H1 (cell line): ENCODE data around the gene ZNF397. TPM values are rescaled to one million over a fixed set of nuclear protein-coding genes. Genes with fewer than 3 reads are reported as not detected.

Experiments used
- CTCF ChIA-PET: fragments of 300-600 bp; sonication (Branson Sonifier 250); formaldehyde crosslinking; loops from one replicate; lab custom pipeline; 2021; ENCODE audit not compliant: partially characterized antibody; lab: Charles Lee
- POLR2A ChIA-PET: fragments of 300-600 bp; sonication (Branson Sonifier 250); formaldehyde crosslinking; loops from one replicate; lab custom pipeline; 2021; ENCODE audit warnings: inconsistent platforms; ENCODE audit not compliant: partially characterized antibody; lab: Charles Lee
- DNase-seq, 2 experiments: peaks; one replicate each; pipeline versions ENCODE4 v3.0.0 to v3.0.0-alpha.2; 2010 to 2022; ENCODE audit warnings: low spot score in 2 of 2, low read depth in 1 of 2, mixed read lengths in 1 of 2
- FAIRE-seq: peaks from 2 replicates; lab custom pipeline; 2011; peaks lifted over from hg19 to GRCh38; lab: Jason Lieb, UNC
- H2AFZ ChIP-seq: 2 replicates; pipeline ENCODE4 v1.8.1; 2012; ENCODE audit warnings: low read length, inconsistent platforms
- H2AK5ac ChIP-seq: 2 replicates; pipeline ENCODE4 v1.6.1; 2013; ENCODE audit warnings: low read depth, low read length
- H2BK120ac ChIP-seq: replicated peaks from 2 replicates; pipeline ENCODE3; 2013; ENCODE audit warnings: low read depth, low read length, inconsistent platforms
- H2BK12ac ChIP-seq: 2 replicates; pipeline ENCODE4 v1.6.1; 2013; ENCODE audit warnings: low read depth, low read length
- H2BK15ac ChIP-seq: 2 replicates; pipeline ENCODE4 v1.6.1; 2013; ENCODE audit warnings: low read length
- H2BK20ac ChIP-seq: 2 replicates; pipeline ENCODE4 v1.6.1; 2013; ENCODE audit warnings: low read length
- H2BK5ac ChIP-seq: 2 replicates; pipeline ENCODE4 v1.6.1; 2013; ENCODE audit warnings: low read depth, low read length
- H3K14ac ChIP-seq: 2 replicates; pipeline ENCODE4 v1.6.1; 2013; ENCODE audit warnings: inconsistent platforms; ENCODE audit not compliant: insufficient read length
- H3K18ac ChIP-seq: 2 replicates; pipeline ENCODE4 v1.6.1; 2013; ENCODE audit warnings: low read length; ENCODE audit errors: extremely low read depth
- H3K23ac ChIP-seq: 2 replicates; pipeline ENCODE4 v1.6.1; 2013; ENCODE audit warnings: inconsistent platforms; ENCODE audit not compliant: insufficient read length
- H3K23me2 ChIP-seq: 2 replicates; pipeline ENCODE4 v1.6.1; 2013; ENCODE audit warnings: low read depth, low read length
- H3K27ac ChIP-seq: 2 replicates; pipeline ENCODE4 v1.6.1; 2011; ENCODE audit warnings: low read depth, low read length, inconsistent platforms
- H3K27me3 ChIP-seq, 4 experiments: replicated peaks in 1 of 4; 1 replicate in 1 of 4; 2 replicates in 3 of 4; pipeline versions ENCODE4 v1.6.1 to v1.8.1; 2011 to 2013; ENCODE audit warnings: low read length in 3 of 4, mild to moderate bottlenecking in 3 of 4, inconsistent platforms in 2 of 4, mixed read lengths in 2 of 4, moderate library complexity in 1 of 4; ENCODE audit not compliant: control insufficient read depth in 3 of 4, insufficient read depth in 3 of 4; ENCODE audit errors: extremely low read depth in 1 of 4
- H3K36me3 ChIP-seq, 4 experiments: 2 replicates each; pipeline versions ENCODE4 v1.6.1 to v1.8.1; 2011 to 2013; ENCODE audit warnings: mild to moderate bottlenecking in 4 of 4, low read length in 3 of 4, moderate library complexity in 2 of 4, control low read depth in 1 of 4, inconsistent platforms in 1 of 4; ENCODE audit not compliant: insufficient read depth in 4 of 4, control insufficient read depth in 2 of 4
- H3K4ac ChIP-seq: replicated peaks from 2 replicates; pipeline ENCODE3; 2013; ENCODE audit warnings: low read length, low read depth, mixed read lengths, inconsistent platforms; ENCODE audit not compliant: insufficient read length
- H3K4me1 ChIP-seq, 4 experiments: replicated peaks in 1 of 4; 1 replicate in 1 of 4; 2 replicates in 3 of 4; pipeline versions ENCODE4 v1.6.1 to v1.8.1; 2011 to 2013; ENCODE audit warnings: low read length in 3 of 4, inconsistent platforms in 2 of 4, mixed read lengths in 1 of 4; ENCODE audit not compliant: insufficient read depth in 4 of 4, control insufficient read depth in 3 of 4
- H3K4me2 ChIP-seq, 2 experiments: 2 replicates each; pipeline versions ENCODE4 v1.6.1 to v1.8.1; 2011 to 2013; ENCODE audit warnings: low read depth in 2 of 2, low read length in 2 of 2, control low read depth in 1 of 2, inconsistent platforms in 1 of 2, mild to moderate bottlenecking in 1 of 2; ENCODE audit not compliant: insufficient read depth in 1 of 2
- H3K4me3 ChIP-seq, 4 experiments: fragments of 200-600, 300-600 bp in 1 of 4; sonication (generic), shearing (Covaris generic), sonication (Bioruptor Twin) in 1 of 4; 2 replicates each; pipeline versions ENCODE4 v1.5.1 to v1.8.1; 2011 to 2016; ENCODE audit warnings: low read length in 4 of 4, low read depth in 3 of 4, control low read depth in 2 of 4, inconsistent platforms in 2 of 4, mild to moderate bottlenecking in 2 of 4, mixed read lengths in 1 of 4, moderate library complexity in 1 of 4; ENCODE audit not compliant: insufficient read depth in 2 of 4; ENCODE audit errors: extremely low read depth in 1 of 4
- H3K56ac ChIP-seq: replicated peaks from 2 replicates; pipeline ENCODE3; 2013; ENCODE audit warnings: low read depth, mild to moderate bottlenecking, mixed read lengths, low read length, inconsistent platforms; ENCODE audit not compliant: insufficient read length
- H3K79me1 ChIP-seq: 2 replicates; pipeline ENCODE4 v1.6.1; 2013; ENCODE audit warnings: low read depth, low read length, control low read depth
- H3K79me2 ChIP-seq, 2 experiments: 2 replicates each; pipeline versions ENCODE4 v1.6.1 to v1.8.1; 2012 to 2013; ENCODE audit warnings: low read length in 2 of 2, mild to moderate bottlenecking in 2 of 2, inconsistent platforms in 1 of 2; ENCODE audit not compliant: insufficient read depth in 2 of 2, control insufficient read depth in 1 of 2
- H3K9ac ChIP-seq, 4 experiments: replicated peaks in 1 of 4; 1 replicate in 1 of 4; 2 replicates in 3 of 4; pipeline versions ENCODE4 v1.6.1 to v1.8.1; 2011 to 2013; ENCODE audit warnings: low read depth in 3 of 4, low read length in 3 of 4, control low read depth in 2 of 4, mild to moderate bottlenecking in 2 of 4, moderate library complexity in 2 of 4, inconsistent platforms in 1 of 4; ENCODE audit errors: extremely low read depth in 1 of 4
- H3K9me3 ChIP-seq, 2 experiments: 2 replicates each; pipeline versions ENCODE4 v1.6.1 to v1.8.1; 2012 to 2013; ENCODE audit warnings: mild to moderate bottlenecking in 2 of 2, moderate library complexity in 2 of 2, control low read depth in 1 of 2, inconsistent platforms in 1 of 2, low read depth in 1 of 2, low read length in 1 of 2, mixed read lengths in 1 of 2; ENCODE audit not compliant: insufficient read depth in 2 of 2
- H4K20me1 ChIP-seq, 2 experiments: replicated peaks in 1 of 2; 2 replicates each; pipeline versions ENCODE3 to v1.8.1; 2011 to 2013; ENCODE audit warnings: inconsistent platforms in 2 of 2, low read length in 2 of 2, mild to moderate bottlenecking in 1 of 2; ENCODE audit not compliant: insufficient read depth in 2 of 2, control insufficient read depth in 1 of 2
- H4K5ac ChIP-seq: 2 replicates; pipeline ENCODE4 v1.6.1; 2013; ENCODE audit warnings: low read length, low read depth, mixed read lengths, inconsistent platforms; ENCODE audit not compliant: insufficient read length
- H4K8ac ChIP-seq: 2 replicates; pipeline ENCODE4 v1.8.0; 2013; ENCODE audit warnings: mild to moderate bottlenecking, moderate library complexity, low read length, inconsistent platforms; ENCODE audit not compliant: insufficient read depth; ENCODE audit errors: extremely low read depth
- H4K91ac ChIP-seq: replicated peaks from 2 replicates; pipeline ENCODE3; 2013; ENCODE audit warnings: low read length, mixed read lengths, inconsistent platforms; ENCODE audit not compliant: insufficient read length
- CBX8 ChIP-seq: fragments of 300-800, 300-1000 bp; sonication (generic); IDR thresholded peaks from 2 replicates; pipeline ENCODE4 v1.7.1; 2016; ENCODE audit warnings: low read depth, low read length, borderline replicate concordance
- CREB1 ChIP-seq: IDR thresholded peaks from 2 replicates; pipeline ENCODE4 v1.6.1; 2012; ENCODE audit warnings: inconsistent platforms
- CTBP2 ChIP-seq: IDR thresholded peaks from 2 replicates; pipeline ENCODE4 v1.7.0; 2011; ENCODE audit warnings: borderline replicate concordance, mild to moderate bottlenecking, moderate library complexity, mixed read lengths, low read length; ENCODE audit not compliant: insufficient read depth, insufficient read length
- EGR1 ChIP-seq: IDR thresholded peaks from 2 replicates; pipeline ENCODE4 v1.6.1; 2011; ENCODE audit warnings: low read depth, low read length, borderline replicate concordance
- KDM1A ChIP-seq: fragments of 200-600, 300-600 bp; sonication (generic); IDR thresholded peaks from 2 replicates; pipeline ENCODE4 v1.7.1; 2016; ENCODE audit warnings: mild to moderate bottlenecking, low read length, borderline replicate concordance
- KDM4A ChIP-seq: IDR thresholded peaks from one replicate; pipeline ENCODE4 v1.7.1; 2012; ENCODE audit warnings: low read depth, mild to moderate bottlenecking, moderate library complexity, low read length, inconsistent platforms; ENCODE audit not compliant: severe bottlenecking
- MAX ChIP-seq: IDR thresholded peaks from 2 replicates; pipeline ENCODE4 v1.6.1; 2012; ENCODE audit warnings: inconsistent platforms
- POLR2A ChIP-seq, 2 experiments: IDR thresholded peaks; 1 replicate in 1 of 2; 2 replicates in 1 of 2; pipeline ENCODE4 v1.6.1; 2011; ENCODE audit warnings: low read depth in 2 of 2, low read length in 2 of 2, mild to moderate bottlenecking in 2 of 2; ENCODE audit errors: control extremely low read depth in 1 of 2
- RBBP5 ChIP-seq: IDR thresholded peaks from 2 replicates; pipeline ENCODE4 v1.7.1; 2012; ENCODE audit warnings: low read depth, mild to moderate bottlenecking, inconsistent platforms, low read length, moderate library complexity, borderline replicate concordance
- RNF2 ChIP-seq: fragments of 200-900, 300-1000 bp; sonication (generic); IDR thresholded peaks from 2 replicates; pipeline ENCODE4 v1.7.1; 2016; ENCODE audit warnings: borderline replicate concordance, low read depth, mild to moderate bottlenecking, antibody characterized with exemption, low read length; ENCODE audit not compliant: poor library complexity, severe bottlenecking; ENCODE audit errors: missing control alignments
- TCF12 ChIP-seq: IDR thresholded peaks from 2 replicates; pipeline ENCODE4 v1.6.1; 2011; ENCODE audit warnings: low read depth, mild to moderate bottlenecking, low read length
- WGBS, 2 experiments: shearing (Covaris generic) in 1 of 2; methylation state at CpG; one replicate each; pipeline versions ENCODE4 v1.1.6 to v1.1.7; 2013 to 2015; ENCODE audit warnings: low lambda C conversion rate in 2 of 2, mixed read lengths in 2 of 2, inconsistent platforms in 1 of 2, low coverage in 1 of 2, missing lambda C conversion rate in 1 of 2; ENCODE audit not compliant: insufficient replicate concordance in 2 of 2, insufficient coverage in 1 of 2, insufficient read length in 1 of 2; ENCODE audit errors: extremely low coverage in 1 of 2, missing lambda C conversion rate in 1 of 2; 5-methylcytosine and 5-hydroxymethylcytosine counted together
- polyA plus RNA-seq, 7 experiments: library from polyadenylated mRNA; depleted of rRNA in 3 of 7; stranded (reverse) in 5 of 7; unstranded in 2 of 7; fragments of >200 nt in 5 of 7; fragments of 200-250 nt in 2 of 7; gene quantifications; 1 replicate in 5 of 7; 2 replicates in 1 of 7; 4 replicates in 1 of 7; pipeline versions ENCODE4 v1.2.1 to v1.2.3, GENCODE V29; 2011 to 2013; ENCODE audit warnings: missing spikeins in 2 of 7, mixed read lengths in 2 of 7
- total RNA-seq: library from RNA; stranded (reverse); fragmentation: NEBNext Ultra II Directional; extraction: Animal tissue kit (Norgen Biotek cat#: 25700); gene quantifications from 2 replicates; pipeline ENCODE4 v1.2.1, GENCODE V29; 2021

Gene ZNF397
- total and polyA plus RNA-seq, 2 of the 8 experiments (the other 6 are each of a cell fraction or from before 2014, with no cell fraction given): 9.8 to 39.5 TPM

- H3K36me3 ChIP-seq: peaks cover 0 to 8% (median 2%) of the 10 kb centered on the region in 4 experiments; a peak in 4 of 8 replicates
- H2BK120ac ChIP-seq: peak within 1 kb of the TSS; percentile 47
- H2BK12ac ChIP-seq: 0 out of 2 replicates have a peak within 1 kb of the TSS, but pooled peaks have one; percentile 51
- peak within 1 kb of the TSS; percentile 83 to 97 (median 90) for H3K4me3 ChIP-seq
- no peaks in the 10 kb centered on the region for H4K20me1 ChIP-seq
- FAIRE-seq: peak; percentile 68
- H3K18ac ChIP-seq: peak within 1 kb of the TSS; percentile 88
- peak within 1 kb of the TSS; percentile 83 for H3K56ac ChIP-seq
- peak within 1 kb of the TSS; percentile 74 to 94 (median 91) for H3K9ac ChIP-seq
- H3K4ac ChIP-seq: peak within 1 kb of the TSS; percentile 81
- peak within 1 kb of the TSS; percentile 94 for H2AFZ ChIP-seq
- CTCF ChIA-PET: interaction anchor here (1.4 to 2.1 kb wide), 3 partner anchors 22 to 65 kb away, joined by 4 to 11 read pairs (median 6); no protein-coding TSS in a partner anchor
- peak within 1 kb of the TSS; percentile 93 for H2BK5ac ChIP-seq
- WGBS, 2 experiments: 2% methylated on average over 41 of the region's 41 CpGs; no CpG with 5 or more reads in 1 of the 2 experiments
- H3K23me2 ChIP-seq: peaks cover 9% of the 10 kb centered on the region
- H4K91ac ChIP-seq: peak within 1 kb of the TSS; percentile 61
- peak within 1 kb of the TSS; percentile 97 for H4K8ac ChIP-seq
- no peaks in the 10 kb centered on the region for H3K27me3 ChIP-seq
- peak within 1 kb of the TSS; percentile 85 to 91 for H3K4me2 ChIP-seq
- H3K23ac ChIP-seq: no peak within 1 kb of the TSS
- POLR2A ChIA-PET: interaction anchor here (0.5 to 3.5 kb wide), 20 partner anchors 9 to 683 kb away, joined by 3 to 53 read pairs (median 4); partner anchors contain the start of genes ZNF24 and ZNF397
- peak within 1 kb of the TSS; percentile 78 for H3K27ac ChIP-seq
- H3K79me1 ChIP-seq: peaks cover 9% of the 10 kb centered on the region
- H2BK20ac ChIP-seq: peak within 1 kb of the TSS; percentile 3
- no peak within 1 kb of the TSS; the same call in 1 of the 2 replicates for H2AK5ac ChIP-seq
- peaks cover 0 to 10% (median 0%) of the 10 kb centered on the region in 4 experiments; a peak in 2 of 7 replicates for H3K4me1 ChIP-seq
- no peaks in the 10 kb centered on the region; a peak in 1 of 4 replicates for H3K9me3 ChIP-seq
- H3K14ac ChIP-seq: no peak within 1 kb of the TSS
- peak; percentile 85 to 98 for DNase-seq
- peak within 1 kb of the TSS; percentile 81 for H4K5ac ChIP-seq
- H2BK15ac ChIP-seq: peak within 1 kb of the TSS; percentile 73; the same call in 1 of the 2 replicates
- H3K79me2 ChIP-seq: peaks cover 0 to 52% of the 10 kb centered on the region in 2 experiments; a peak in 2 of 4 replicates
- TF ChIP-seq POLR2A (IDR thresholded peaks at IDR 0.05; ENCODE audit: control extremely low read depth in 1 of 2, low read depth in 2 of 2, low read length in 2 of 2) (peak; percentile 86 to 94), KDM4A (peak; percentile 36), MAX (peak; percentile 70), CREB1 (peak; percentile 85), EGR1 (peak; percentile 82), KDM1A (no peak), CTBP2 (no peak), TCF12 (0 out of 2 replicates have a peak, but pooled peaks have one; percentile 29), RNF2 (no peak), CBX8 (no peak), RBBP5 (peak; percentile 53; the same call in 1 of the 2 replicates)
Measured at GRCh38 chr18:35290094-35290735, 49.4 kb downstream of the ZNF397 start, which contains the start of gene ZSCAN30. Gene ZSCAN30, minus strand, starts transcription at chr18:35290229. Its CDS starts 25,877 bp downstream, at chr18:35264352.
